Mucosa of rectum (tissue), 2 donors: Measurements from ENCODE around the gene CUX1.

Source experiments
- H3K27ac ChIP-seq, 2 donors: one replicate each; pipeline ENCODE4 v1.7.0; 2013; ENCODE audit warnings: inconsistent platforms in 2 of 2, low read depth in 2 of 2, low read length in 2 of 2
- H3K27me3 ChIP-seq, 2 donors: one replicate each; pipeline ENCODE4 v1.7.0; 2013; ENCODE audit warnings: low read length in 2 of 2; ENCODE audit not compliant: control insufficient read depth in 2 of 2, insufficient read depth in 2 of 2
- H3K36me3 ChIP-seq, 2 donors: one replicate each; pipeline ENCODE4 v1.7.0; 2013; ENCODE audit warnings: low read length in 2 of 2; ENCODE audit not compliant: control insufficient read depth in 2 of 2, insufficient read depth in 2 of 2
- H3K4me1 ChIP-seq, 2 donors: one replicate each; pipeline ENCODE4 v1.7.0; 2013; ENCODE audit warnings: low read length in 2 of 2, mild to moderate bottlenecking in 1 of 2; ENCODE audit not compliant: control insufficient read depth in 2 of 2, insufficient read depth in 2 of 2
- H3K4me3 ChIP-seq, 2 donors: one replicate each; pipeline ENCODE4 v1.7.0; 2013; ENCODE audit warnings: low read length in 2 of 2
- H3K9ac ChIP-seq, 2 donors: one replicate each; pipeline ENCODE4 v1.7.0; 2013; ENCODE audit warnings: low read length in 2 of 2, low read depth in 1 of 2, mild to moderate bottlenecking in 1 of 2
- H3K9me3 ChIP-seq, 2 donors: one replicate each; pipeline ENCODE4 v1.7.0; 2013; ENCODE audit warnings: low read length in 2 of 2; ENCODE audit not compliant: control insufficient read depth in 2 of 2
- donor health status: healthy.
- donor health status: Normal muscosa, but diverticular disease.

Gene CUX1

GRCh38 chr7:101953248-101953819 is 135.9 kb downstream of the CUX1 start:
- Histone ChIP-seq H3K4me1 (peaks cover 0 to 4% of the 10 kb centered on the region in 2 donors), H3K27me3 (no peaks in the 10 kb centered on the region), H3K9me3 (no peaks in the 10 kb centered on the region), H3K4me3 (no peak overlapping the region), H3K9ac (no peak overlapping the region), H3K36me3 (no peaks in the 10 kb centered on the region), H3K27ac (peak overlapping the region in 1 of 2 donors; percentile 4)

- Histone ChIP-seq H3K9ac (no peak overlapping the region), H3K27ac (no peak overlapping the region), H3K4me3 (no peak overlapping the region), H3K9me3 (no peaks in the 10 kb centered on the region), H3K4me1 (peaks cover 0 to 4% of the 10 kb centered on the region in 2 donors), H3K27me3 (no peaks in the 10 kb centered on the region), H3K36me3 (no peaks in the 10 kb centered on the region)
Measured at GRCh38 chr7:101954499-101954898, 137.1 kb downstream of the CUX1 start.

- Histone ChIP-seq H3K9ac (no peak overlapping the region), H3K4me3 (no peak overlapping the region), H3K27ac (no peak overlapping the region), H3K27me3 (no peaks in the 10 kb centered on the region), H3K4me1 (peaks cover 0 to 4% of the 10 kb centered on the region in 2 donors), H3K36me3 (no peaks in the 10 kb centered on the region), H3K9me3 (no peaks in the 10 kb centered on the region)
Measured at GRCh38 chr7:101956130-101956529, 138.7 kb downstream of the CUX1 start.

- H3K27me3 ChIP-seq, result no peaks in the 10 kb centered on the region
- H3K9me3 ChIP-seq, result no peaks in the 10 kb centered on the region
- H3K4me1 ChIP-seq, result peaks cover 0 to 4% of the 10 kb centered on the region in 2 donors
- no peaks in the 10 kb centered on the region for H3K36me3 ChIP-seq
- no peak overlapping the region for H3K9ac ChIP-seq
- no peak overlapping the region for H3K27ac ChIP-seq
- no peak overlapping the region for H3K4me3 ChIP-seq
Measured at GRCh38 chr7:101957744-101958525, 140.5 kb downstream of the CUX1 start.

GRCh38 chr7:101959342-101959741 is 141.9 kb downstream of the CUX1 start:
- no peak overlapping the region for H3K27ac ChIP-seq
- no peak overlapping the region for H3K9ac ChIP-seq
- H3K27me3 ChIP-seq, result no peaks in the 10 kb centered on the region
- peaks cover 0 to 4% of the 10 kb centered on the region in 2 donors for H3K4me1 ChIP-seq
- no peak overlapping the region for H3K4me3 ChIP-seq
- no peaks in the 10 kb centered on the region for H3K36me3 ChIP-seq
- no peaks in the 10 kb centered on the region for H3K9me3 ChIP-seq

GRCh38 chr7:101959829-101960228 is 142.4 kb downstream of the CUX1 start:
- Histone ChIP-seq H3K36me3 (no peaks in the 10 kb centered on the region), H3K4me1 (peaks cover 0 to 4% of the 10 kb centered on the region in 2 donors), H3K27ac (no peak overlapping the region), H3K9me3 (no peaks in the 10 kb centered on the region), H3K4me3 (no peak overlapping the region), H3K9ac (no peak overlapping the region), H3K27me3 (no peaks in the 10 kb centered on the region)

- Histone ChIP-seq H3K27me3 (no peaks in the 10 kb centered on the region), H3K36me3 (no peaks in the 10 kb centered on the region), H3K27ac (no peak overlapping the region), H3K9me3 (no peaks in the 10 kb centered on the region), H3K4me1 (peaks cover 0 to 4% of the 10 kb centered on the region in 2 donors), H3K9ac (no peak overlapping the region), H3K4me3 (no peak overlapping the region)
Measured at GRCh38 chr7:101960323-101960722, 142.9 kb downstream of the CUX1 start.

- Histone ChIP-seq H3K4me3 (no peak overlapping the region), H3K36me3 (no peaks in the 10 kb centered on the region), H3K27ac (no peak overlapping the region), H3K4me1 (peaks cover 0 to 4% of the 10 kb centered on the region in 2 donors), H3K9ac (no peak overlapping the region), H3K27me3 (no peaks in the 10 kb centered on the region), H3K9me3 (no peaks in the 10 kb centered on the region)
Measured at GRCh38 chr7:101960985-101961708, 143.7 kb downstream of the CUX1 start.

GRCh38 chr7:101961811-101962210 is 144.4 kb downstream of the CUX1 start:
- H3K36me3 ChIP-seq, result no peaks in the 10 kb centered on the region
- no peak overlapping the region for H3K9ac ChIP-seq
- H3K27ac ChIP-seq, result no peak overlapping the region
- H3K9me3 ChIP-seq, result no peaks in the 10 kb centered on the region
- H3K4me1 ChIP-seq, result peaks cover 0 to 4% of the 10 kb centered on the region in 2 donors
- no peak overlapping the region for H3K4me3 ChIP-seq
- no peaks in the 10 kb centered on the region for H3K27me3 ChIP-seq

- Histone ChIP-seq H3K27ac (no peak overlapping the region), H3K4me1 (no peaks in the 10 kb centered on the region), H3K36me3 (no peaks in the 10 kb centered on the region), H3K27me3 (no peaks in the 10 kb centered on the region), H3K4me3 (no peak overlapping the region), H3K9me3 (no peaks in the 10 kb centered on the region), H3K9ac (no peak overlapping the region)
Measured at GRCh38 chr7:101963693-101964092, 146.3 kb downstream of the CUX1 start.
